ENCODE data around the gene SNX4.
"Not testable (repeated sequence)": the region's sequence is repeated elsewhere in the genome, so short reads cannot be mapped to it uniquely, and the experiment has no call there.

The SNX4 gene

GRCh38 chr3:125519678-125520562, at the start of gene SNX4:
Gene SNX4, minus strand, starts transcription at chr3:125520202. Its CDS starts 30 bp downstream, at chr3:125520172.
- H3K4me3 ChIP-seq (ENCODE audit: low read depth, low read length) = peak within 1 kb of the TSS; percentile 88
- peak; percentile 93 for DNase-seq (ENCODE audit: low read depth)
- TF ChIP-seq CTCF (IDR thresholded peaks at IDR 0.05; ENCODE audit: low read depth, low read length) (no peak), POLR2A (IDR thresholded peaks at IDR 0.05; ENCODE audit: extremely low read depth, insufficient read length) (peak; percentile 83)

GRCh38 chr3:125556314-125556713, 36.3 kb upstream of the SNX4 start:
- no peak overlapping the region for H3K4me3 ChIP-seq (ENCODE audit: low read depth, low read length)
- TF ChIP-seq POLR2A (IDR thresholded peaks at IDR 0.05; ENCODE audit: extremely low read depth, insufficient read length) (no peak), CTCF (IDR thresholded peaks at IDR 0.05; ENCODE audit: low read depth, low read length) (no peak), MYC (IDR thresholded peaks at IDR 0.05; ENCODE audit: low read depth, low read length) (no peak), MAX (IDR thresholded peaks at IDR 0.05; ENCODE audit: low read depth, low read length) (no peak)
- DNase-seq (ENCODE audit: low read depth) = no peak

- DNase-seq (ENCODE audit: low read depth) = no peak
- H3K4me3 ChIP-seq (ENCODE audit: low read depth, low read length) = no peak overlapping the region
- TF ChIP-seq MAX (IDR thresholded peaks at IDR 0.05; ENCODE audit: low read depth, low read length) = no peak
- TF ChIP-seq CTCF (IDR thresholded peaks at IDR 0.05; ENCODE audit: low read depth, low read length) = no peak
- no peak for TF ChIP-seq POLR2A (IDR thresholded peaks at IDR 0.05; ENCODE audit: extremely low read depth, insufficient read length)
- no peak for TF ChIP-seq MYC (IDR thresholded peaks at IDR 0.05; ENCODE audit: low read depth, low read length)
These were observed 32.4 kb upstream of the SNX4 start for GRCh38 chr3:125552401-125552800.

GRCh38 chr3:125528920-125529319, 8.9 kb upstream of the SNX4 start:
- no peak for TF ChIP-seq CTCF (IDR thresholded peaks at IDR 0.05; ENCODE audit: low read depth, low read length)
- TF ChIP-seq MYC (IDR thresholded peaks at IDR 0.05; ENCODE audit: low read depth, low read length) = no peak
- DNase-seq (ENCODE audit: low read depth) = no peak
- no peak overlapping the region for H3K4me3 ChIP-seq (ENCODE audit: low read depth, low read length)

- H3K4me3 ChIP-seq (ENCODE audit: low read depth, low read length) = no peak overlapping the region
- TF ChIP-seq POLR2A (IDR thresholded peaks at IDR 0.05; ENCODE audit: extremely low read depth, insufficient read length) (no peak), CTCF (IDR thresholded peaks at IDR 0.05; ENCODE audit: low read depth, low read length) (no peak), MYC (IDR thresholded peaks at IDR 0.05; ENCODE audit: low read depth, low read length) (no peak), MAX (IDR thresholded peaks at IDR 0.05; ENCODE audit: low read depth, low read length) (no peak)
- peak; percentile 59 for DNase-seq (ENCODE audit: low read depth)
These were observed 5.2 kb upstream of the SNX4 start for GRCh38 chr3:125525153-125525552.

GRCh38 chr3:125520563-125520919, 539 bp upstream of the SNX4 start:
- not testable (repeated sequence) for DNase-seq (ENCODE audit: low read depth)
- H3K4me3 ChIP-seq (ENCODE audit: low read depth, low read length) = peak overlapping the region; percentile 72

Data from NB4 (cell line).